Suprapubic skin (tissue), 4 donors: ENCODE results near the gene ITGA2. TPM values are rescaled to one million over a fixed set of nuclear protein-coding genes. Genes with fewer than 3 reads are reported as not detected.
A peak's percentile ranks its signal among the peaks of the same experiment; 100 is the strongest.
"Not testable (repeated sequence)": the region's sequence is repeated elsewhere in the genome, so short reads cannot be mapped to it uniquely, and the experiment has no call there.

Source experiments
- DNase-seq, 2 donors: peaks; one replicate each; pipeline ENCODE4 v3.0.0-alpha.2; 2019; ENCODE audit warnings: low spot score in 2 of 2
- H3K27ac ChIP-seq: fragments of 200-600 bp; sonication (generic); one replicate; pipeline ENCODE4 v1.5.1; 2019
- H3K27me3 ChIP-seq: fragments of 200-600 bp; sonication (generic); one replicate; pipeline ENCODE4 v1.5.1; 2019
- H3K36me3 ChIP-seq: fragments of 200-600 bp; sonication (generic); one replicate; pipeline ENCODE4 v1.5.1; 2019
- H3K4me1 ChIP-seq: fragments of 200-600 bp; sonication (generic); one replicate; pipeline ENCODE4 v1.5.1; 2019
- H3K4me3 ChIP-seq: fragments of 200-600 bp; sonication (generic); one replicate; pipeline ENCODE4 v1.5.1; 2019; ENCODE audit warnings: mild to moderate bottlenecking
- H3K9me3 ChIP-seq: fragments of 200-600 bp; sonication (generic); one replicate; pipeline ENCODE4 v1.5.1; 2019
- CTCF ChIP-seq, 2 donors: fragments of 200-600 bp in 1 of 2; fragments of 450-650 bp in 1 of 2; sonication (generic) in 1 of 2; IDR thresholded peaks; one replicate each; pipeline ENCODE4 v1.5.1; 2016 to 2019; ENCODE audit warnings: antibody characterized with exemption in 2 of 2, mild to moderate bottlenecking in 1 of 2, moderate library complexity in 1 of 2
- EP300 ChIP-seq: sonication (generic); formaldehyde crosslinking; IDR thresholded peaks from one replicate; pipeline ENCODE4 v1.6.1; 2017; ENCODE audit warnings: antibody characterized with exemption
- POLR2A ChIP-seq, 2 donors: fragments of 450-650 bp; IDR thresholded peaks; one replicate each; pipeline ENCODE4 v1.6.1; 2017; ENCODE audit warnings: antibody characterized with exemption in 2 of 2, mild to moderate bottlenecking in 2 of 2, moderate library complexity in 2 of 2
- POLR2AphosphoS5 ChIP-seq, 3 donors: sonication (generic); formaldehyde crosslinking; IDR thresholded peaks; one replicate each; pipeline ENCODE4 v1.6.1; 2017; ENCODE audit warnings: antibody characterized with exemption in 3 of 3
- WGBS: methylation state at CpG from one replicate; pipeline ENCODE4 v1.1.5; 2018; 5-methylcytosine and 5-hydroxymethylcytosine counted together
- total RNA-seq, 4 donors: library from RNA; depleted of rRNA; stranded (reverse); fragments of >200 nt; gene quantifications; one replicate each; pipeline ENCODE4 v1.1.0, GENCODE V29; 2016

The ITGA2 gene
- total RNA-seq, 4 donors from 2014 or later, result 29.3 to 54.5 (median 34.3) TPM

GRCh38 chr5:52956915-52957747 lies 32.0 kb upstream of the ITGA2 start:
- no peak for DNase-seq
- WGBS, result 79% methylated on average over 6 of the region's 6 CpGs
- Histone ChIP-seq H3K4me3 (no peak overlapping the region), H3K4me1 (peaks cover 7% of the 10 kb centered on the region), H3K27ac (no peak overlapping the region), H3K36me3 (no peaks in the 10 kb centered on the region), H3K9me3 (no peaks in the 10 kb centered on the region), H3K27me3 (no peaks in the 10 kb centered on the region)
- no peak for TF ChIP-seq CTCF (IDR thresholded peaks at IDR 0.05)
- no peak for TF ChIP-seq POLR2A (IDR thresholded peaks at IDR 0.05)
- TF ChIP-seq POLR2AphosphoS5 (IDR thresholded peaks at IDR 0.05), result no peak
- no peak for TF ChIP-seq EP300

- TF ChIP-seq POLR2AphosphoS5 (IDR thresholded peaks at IDR 0.05), result no peak
- TF ChIP-seq CTCF (IDR thresholded peaks at IDR 0.05), result no peak
- TF ChIP-seq EP300, result no peak
- no peak for TF ChIP-seq POLR2A (IDR thresholded peaks at IDR 0.05)
- Histone ChIP-seq H3K36me3 (no peaks in the 10 kb centered on the region), H3K9me3 (no peaks in the 10 kb centered on the region), H3K27me3 (no peaks in the 10 kb centered on the region), H3K27ac (peak overlapping the region; percentile 40), H3K4me3 (no peak overlapping the region), H3K4me1 (peaks cover 8% of the 10 kb centered on the region)
- DNase-seq, result no peak
- 25% methylated on average over 2 of the region's 2 CpGs for WGBS
Measured at GRCh38 chr5:52961274-52961681, 27.9 kb upstream of the ITGA2 start.

GRCh38 chr5:52963636-52964035 lies 25.5 kb upstream of the ITGA2 start:
- Histone ChIP-seq H3K4me3 (no peak overlapping the region), H3K27me3 (no peaks in the 10 kb centered on the region), H3K4me1 (peaks cover 8% of the 10 kb centered on the region), H3K9me3 (no peaks in the 10 kb centered on the region), H3K27ac (no peak overlapping the region), H3K36me3 (no peaks in the 10 kb centered on the region)
- TF ChIP-seq POLR2AphosphoS5 (IDR thresholded peaks at IDR 0.05) (no peak), POLR2A (IDR thresholded peaks at IDR 0.05) (no peak), EP300 (no peak), CTCF (IDR thresholded peaks at IDR 0.05) (no peak)
- DNase-seq, result no peak
- 100% methylated on average over 1 of the region's 1 CpG for WGBS

- H3K9me3 ChIP-seq, result no peaks in the 10 kb centered on the region
- H3K4me3 ChIP-seq, result no peak overlapping the region
- TF ChIP-seq POLR2AphosphoS5 (IDR thresholded peaks at IDR 0.05) (no peak), POLR2A (IDR thresholded peaks at IDR 0.05) (no peak), CTCF (IDR thresholded peaks at IDR 0.05) (no peak)
- DNase-seq, result no peak
- H3K27ac ChIP-seq, result no peak overlapping the region
- H3K4me1 ChIP-seq, result peaks cover 8% of the 10 kb centered on the region
- H3K36me3 ChIP-seq, result no peaks in the 10 kb centered on the region
- 100% methylated on average over 1 of the region's 1 CpG for WGBS
- no peaks in the 10 kb centered on the region for H3K27me3 ChIP-seq
Measured at GRCh38 chr5:52964138-52964537, 25.0 kb upstream of the ITGA2 start.

- WGBS, result 97% methylated on average over 7 of the region's 7 CpGs
- H3K4me1 ChIP-seq, result not testable (repeated sequence)
Measured at GRCh38 chr5:52976157-52976556, 13.0 kb upstream of the ITGA2 start.

More at GRCh38 chr5:52976157-52976556, 13.0 kb upstream of the ITGA2 start:
- H3K27me3 ChIP-seq, H3K36me3 ChIP-seq, H3K4me3 ChIP-seq, H3K9me3 ChIP-seq, H3K27ac ChIP-seq, DNase-seq: not testable (repeated sequence)
